GM12873 (cell line): Measurements from ENCODE around the gene ERAP2.

Experiments used
- CTCF ChIP-seq: IDR thresholded peaks from 2 replicates; pipeline ENCODE4 v1.5.1; 2012; ENCODE audit warnings: low read depth, mild to moderate bottlenecking, moderate library complexity, low read length, control low read depth; ENCODE audit not compliant: insufficient read depth; ENCODE audit errors: missing control alignments

The ERAP2 gene

GRCh38 chr5:96885518-96886338 lies 9.4 kb downstream of the ERAP2 start:
- TF ChIP-seq CTCF = no peak

- no peak for TF ChIP-seq CTCF
Measured at GRCh38 chr5:96893342-96893741, 17.0 kb downstream of the ERAP2 start.

- TF ChIP-seq CTCF = no peak
Measured at GRCh38 chr5:96896276-96896675, 20.0 kb downstream of the ERAP2 start.

GRCh38 chr5:96896806-96897205 lies 20.5 kb downstream of the ERAP2 start:
- TF ChIP-seq CTCF = no peak

GRCh38 chr5:96901384-96901783 lies 25.1 kb downstream of the ERAP2 start:
- peak; percentile 22 for TF ChIP-seq CTCF

GRCh38 chr5:96901841-96902240 lies 25.5 kb downstream of the ERAP2 start:
- TF ChIP-seq CTCF = no peak

GRCh38 chr5:96902876-96903275 lies 26.6 kb downstream of the ERAP2 start:
- TF ChIP-seq CTCF = no peak

- TF ChIP-seq CTCF = no peak
Measured at GRCh38 chr5:96903300-96903699, 27.0 kb downstream of the ERAP2 start.
